ENCODE results near the gene SERPINB6.

DNA sequence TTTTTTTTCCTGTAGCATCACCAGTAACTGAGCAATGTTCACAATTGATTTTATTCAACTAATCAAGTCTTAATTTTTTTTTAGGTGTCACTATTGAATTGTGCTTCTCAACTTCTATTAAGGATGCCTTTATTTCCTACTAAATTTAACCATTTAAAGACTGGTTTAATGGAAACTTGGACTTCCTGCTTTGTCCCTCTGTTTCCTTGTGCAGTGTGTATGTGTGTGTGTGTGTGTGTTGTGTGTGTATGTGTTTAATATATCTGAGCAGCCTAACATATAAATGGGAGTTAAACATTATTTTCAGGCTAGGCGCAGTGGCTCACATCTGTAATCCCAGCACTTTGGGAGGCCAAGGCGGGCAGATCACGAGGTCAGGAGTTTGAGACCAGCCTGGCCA is 1.8 kb downstream of the SERPINB6 start:
- TF ChIP-seq, protein P1, sequence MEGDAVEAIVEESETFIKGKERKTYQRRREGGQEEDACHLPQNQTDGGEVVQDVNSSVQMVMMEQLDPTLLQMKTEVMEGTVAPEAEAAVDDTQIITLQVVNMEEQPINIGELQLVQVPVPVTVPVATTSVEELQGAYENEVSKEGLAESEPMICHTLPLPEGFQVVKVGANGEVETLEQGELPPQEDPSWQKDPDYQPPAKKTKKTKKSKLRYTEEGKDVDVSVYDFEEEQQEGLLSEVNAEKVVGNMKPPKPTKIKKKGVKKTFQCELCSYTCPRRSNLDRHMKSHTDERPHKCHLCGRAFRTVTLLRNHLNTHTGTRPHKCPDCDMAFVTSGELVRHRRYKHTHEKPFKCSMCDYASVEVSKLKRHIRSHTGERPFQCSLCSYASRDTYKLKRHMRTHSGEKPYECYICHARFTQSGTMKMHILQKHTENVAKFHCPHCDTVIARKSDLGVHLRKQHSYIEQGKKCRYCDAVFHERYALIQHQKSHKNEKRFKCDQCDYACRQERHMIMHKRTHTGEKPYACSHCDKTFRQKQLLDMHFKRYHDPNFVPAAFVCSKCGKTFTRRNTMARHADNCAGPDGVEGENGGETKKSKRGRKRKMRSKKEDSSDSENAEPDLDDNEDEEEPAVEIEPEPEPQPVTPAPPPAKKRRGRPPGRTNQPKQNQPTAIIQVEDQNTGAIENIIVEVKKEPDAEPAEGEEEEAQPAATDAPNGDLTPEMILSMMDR (conservative IDR thresholded peaks at IDR 0.05; ENCODE audit: low read depth, low read length), result no peak
- TF ChIP-seq POLR2A (IDR thresholded peaks at IDR 0.05; ENCODE audit: low read depth, low read length), result no peak
